HG03457 (cell line): ENCODE results near the gene SLC27A3.
"Not testable (repeated sequence)": the region's sequence is repeated elsewhere in the genome, so short reads cannot be mapped to it uniquely, and the experiment has no call there.

Experiments
- ATAC-seq: cut with Tn5 transposase; IDR thresholded peaks from one replicate; pipeline ENCODE4 v1.9.1; 2021; ENCODE audit warnings: moderate number of reproducible peaks; ENCODE audit not compliant: unreplicated experiment

Gene SLC27A3

GRCh38 chr1:153779781-153780541 is 4.8 kb downstream of the SLC27A3 start:
- ATAC-seq = no peak

GRCh38 chr1:153780551-153780950 is 5.3 kb downstream of the SLC27A3 start:
- no peak for ATAC-seq

GRCh38 chr1:153782648-153783047 is 7.4 kb downstream of the SLC27A3 start:
- not testable (repeated sequence) for ATAC-seq

- peak; percentile 68 for ATAC-seq
These were observed 8.3 kb downstream of the SLC27A3 start for GRCh38 chr1:153783233-153784190.

- ATAC-seq = no peak
These were observed 11.0 kb downstream of the SLC27A3 start for GRCh38 chr1:153786038-153786790.

- no peak for ATAC-seq
These were observed 14.3 kb downstream of the SLC27A3 start for GRCh38 chr1:153789478-153790034.

- no peak for ATAC-seq
These were observed 15.2 kb downstream of the SLC27A3 start for GRCh38 chr1:153790313-153790965.

GRCh38 chr1:153790966-153791647 is 15.9 kb downstream of the SLC27A3 start:
- ATAC-seq = peak; percentile 66

GRCh38 chr1:153791648-153792253 is 16.5 kb downstream of the SLC27A3 start:
- no peak for ATAC-seq

- no peak for ATAC-seq
These were observed 17.4 kb downstream of the SLC27A3 start for GRCh38 chr1:153792631-153793041.

GRCh38 chr1:153793261-153793972 is 18.2 kb downstream of the SLC27A3 start:
- ATAC-seq = no peak

GRCh38 chr1:153793973-153794615 is 18.9 kb downstream of the SLC27A3 start:
- no peak for ATAC-seq

GRCh38 chr1:153794624-153795329 is 19.6 kb downstream of the SLC27A3 start:
- ATAC-seq = no peak

- no peak for ATAC-seq
These were observed 20.2 kb downstream of the SLC27A3 start for GRCh38 chr1:153795330-153795837.

GRCh38 chr1:153795934-153796785 is 21.0 kb downstream of the SLC27A3 start:
- no peak for ATAC-seq
